ENCODE measurements around the gene COL2A1.

COL2A1 gene

DNA sequence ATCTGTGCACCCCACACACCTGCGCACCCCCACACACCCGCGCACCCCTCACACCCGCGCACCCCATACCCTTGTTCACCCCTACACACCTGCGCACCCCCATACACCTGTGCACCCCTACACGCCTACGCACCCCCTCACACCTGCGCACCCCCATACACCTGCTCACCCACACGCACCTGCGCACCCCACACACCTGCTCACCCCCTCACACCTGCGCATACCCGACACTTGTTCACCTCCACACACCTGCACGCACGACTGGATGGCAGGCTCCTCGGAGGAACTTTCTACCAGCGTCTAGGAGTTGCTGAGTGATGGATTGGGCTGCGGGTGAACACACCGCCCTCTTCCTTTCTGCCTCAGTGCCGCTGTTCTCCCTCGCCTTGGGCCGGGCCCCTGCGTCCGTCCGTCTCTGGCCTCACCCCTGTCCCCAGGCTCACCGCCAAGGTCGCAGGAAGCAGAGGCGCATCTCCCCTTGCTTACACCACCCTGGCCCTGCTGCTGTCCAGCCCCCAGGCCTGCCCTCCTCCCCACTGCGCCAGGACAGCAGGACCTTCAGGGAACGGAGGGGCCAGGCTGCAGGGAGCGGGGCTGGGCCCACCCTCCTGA is 61.6 kb downstream of the COL2A1 start:
- no peak for DNase-seq

DNA sequence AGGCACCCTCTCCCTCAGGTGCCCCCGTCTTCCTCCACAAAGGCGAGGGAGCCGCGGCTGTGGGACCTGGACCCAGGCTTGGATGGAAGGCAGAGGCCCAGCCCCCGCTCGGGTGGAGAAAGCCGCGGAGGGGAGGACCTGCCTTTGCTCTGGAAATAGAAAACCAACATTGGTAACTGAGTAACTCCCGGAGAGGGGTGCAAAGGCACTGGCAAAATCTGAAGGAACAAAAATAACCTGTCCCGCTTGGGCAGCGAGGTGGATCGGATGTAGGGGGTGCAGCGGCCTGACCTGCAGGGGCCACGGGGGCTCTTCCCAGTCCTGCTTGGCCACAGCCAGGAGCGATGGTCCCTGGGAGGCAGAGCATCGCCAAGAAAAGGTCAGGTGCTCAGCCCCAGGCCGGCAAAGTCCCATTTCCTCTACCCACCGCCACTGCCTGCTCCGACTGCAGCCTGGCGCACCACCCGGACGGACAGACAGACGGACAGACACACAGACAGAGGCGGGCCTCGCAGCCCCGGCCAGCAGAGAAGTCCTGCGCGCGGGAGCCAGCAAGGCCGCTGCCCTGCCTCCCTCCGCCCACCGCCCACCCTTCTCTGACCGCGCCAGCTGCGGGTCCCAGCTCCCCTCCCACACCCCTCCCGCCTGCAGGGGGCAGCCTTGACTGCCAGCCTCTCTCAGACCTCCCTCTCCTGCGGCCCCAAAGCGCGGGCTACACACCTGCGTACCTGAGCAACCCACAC is 62.2 kb downstream of the COL2A1 start:
- no peak for DNase-seq

DNA sequence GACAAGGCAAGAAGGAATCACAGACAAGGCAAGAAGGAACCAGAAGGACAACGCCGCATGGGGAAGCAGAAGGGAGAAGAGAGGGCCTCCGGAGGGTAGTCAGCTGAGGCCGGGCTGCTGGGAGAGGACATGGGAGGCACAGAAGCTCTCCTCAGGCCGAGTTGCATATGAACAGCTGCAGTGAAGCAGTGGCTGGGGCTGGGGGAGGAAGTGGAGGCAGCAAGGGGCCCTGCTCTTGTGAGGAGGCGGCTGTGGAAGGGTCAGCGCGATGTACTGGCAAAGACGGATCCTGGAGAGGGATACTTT is 62.8 kb downstream of the COL2A1 start:
- no peak for DNase-seq

DNA sequence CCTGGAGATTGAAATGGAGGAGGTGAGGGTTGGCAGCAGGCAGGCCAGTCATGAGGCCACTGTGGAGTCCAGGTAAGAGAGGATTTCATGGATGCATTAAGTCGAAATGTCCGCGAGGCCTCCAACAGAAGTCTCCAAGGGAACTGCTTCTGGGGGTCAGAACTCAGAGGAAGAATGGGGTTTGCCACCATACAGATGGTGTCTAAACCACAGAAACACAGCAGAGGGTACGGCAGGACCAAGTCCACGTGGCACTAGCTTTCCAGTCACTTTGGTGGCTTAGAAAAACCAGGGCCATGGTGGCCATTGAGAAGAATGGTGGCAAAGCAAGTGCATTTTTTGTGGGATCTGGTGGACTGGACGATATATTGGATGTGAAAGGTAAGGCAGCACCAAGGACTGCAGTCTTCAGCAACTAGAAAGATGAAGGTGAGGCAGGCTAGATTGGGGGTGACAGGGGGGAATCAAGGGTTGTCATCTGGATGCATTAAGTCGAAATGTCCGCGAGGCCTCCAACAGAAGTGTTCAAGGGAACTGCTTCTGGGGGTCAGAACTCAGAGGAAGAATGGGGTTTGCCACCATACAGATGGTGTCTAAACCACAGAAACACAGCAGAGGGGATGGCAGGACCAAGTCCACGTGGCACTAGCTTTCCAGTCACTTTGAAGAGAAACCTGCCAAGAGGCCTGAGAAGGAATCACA is 63.4 kb downstream of the COL2A1 start:
- no peak for DNase-seq

DNA sequence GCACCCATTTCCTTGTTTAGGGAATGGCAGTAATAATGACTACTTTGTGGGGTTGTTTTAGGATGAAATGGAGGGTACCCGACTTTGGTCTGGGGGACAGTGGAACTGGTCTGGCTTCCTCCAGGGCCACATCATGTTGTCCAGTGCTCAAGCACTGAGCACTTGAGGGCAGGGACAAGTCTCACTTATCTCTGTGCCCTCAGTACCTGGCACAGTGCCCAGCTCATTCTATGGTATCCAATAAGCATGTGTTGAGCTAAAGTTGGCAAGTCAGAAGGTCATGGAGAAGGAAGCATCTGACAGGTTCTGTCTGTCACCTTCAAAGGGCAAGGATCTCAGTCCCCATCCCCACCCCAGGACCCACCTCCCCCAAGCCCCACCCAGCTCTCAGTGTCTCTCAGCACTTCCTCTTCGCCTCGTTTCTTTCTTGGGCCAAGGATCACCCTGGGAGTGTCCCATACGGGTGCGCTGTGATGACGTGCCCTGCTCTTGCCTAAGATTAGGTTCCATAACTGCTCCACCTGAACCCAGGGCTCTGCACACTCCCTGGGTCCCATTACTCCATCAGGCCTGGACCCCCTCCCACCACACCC is 65.2 kb downstream of the COL2A1 start:
- no peak for DNase-seq

DNA sequence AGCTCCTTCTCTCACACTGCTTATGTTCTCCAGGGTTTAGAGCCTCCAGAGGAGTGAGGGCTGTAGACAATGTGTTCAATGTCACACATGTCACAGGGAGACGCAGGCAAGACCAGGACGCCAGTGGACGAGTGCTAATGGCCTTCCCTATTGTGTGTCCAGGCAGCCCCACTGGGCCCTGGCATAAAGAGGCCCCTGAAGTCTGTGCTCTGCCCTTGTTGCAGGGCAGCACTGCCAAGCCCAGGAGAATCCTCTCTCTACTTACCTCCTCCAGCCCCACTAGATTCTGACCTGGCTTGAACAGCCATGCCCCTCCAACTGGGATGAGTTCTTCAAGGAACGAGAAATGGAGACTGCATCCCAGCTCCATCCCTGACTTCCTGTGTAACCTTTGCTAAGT is 65.7 kb downstream of the COL2A1 start:
- DNase-seq: no peak

DNA sequence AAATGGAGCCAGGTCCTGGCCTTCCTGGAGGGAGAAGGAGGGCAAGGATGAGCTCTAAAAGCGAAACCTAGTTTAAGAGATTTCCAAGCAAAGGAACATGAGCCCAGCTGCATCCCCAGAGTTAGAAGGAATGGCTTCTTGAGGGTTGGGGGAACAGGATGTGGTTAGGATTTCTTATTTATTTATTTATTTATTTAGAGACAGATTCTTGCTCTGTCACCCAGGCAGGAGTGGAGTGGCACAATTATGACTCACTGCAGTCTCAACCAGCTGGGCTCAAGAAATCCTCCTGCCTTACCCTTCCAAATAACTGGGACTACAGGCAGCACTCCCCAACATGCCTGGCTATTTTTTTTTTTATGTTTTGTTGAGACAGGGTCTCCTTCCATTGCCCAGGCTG is 66.2 kb downstream of the COL2A1 start:
- no peak for DNase-seq

DNA sequence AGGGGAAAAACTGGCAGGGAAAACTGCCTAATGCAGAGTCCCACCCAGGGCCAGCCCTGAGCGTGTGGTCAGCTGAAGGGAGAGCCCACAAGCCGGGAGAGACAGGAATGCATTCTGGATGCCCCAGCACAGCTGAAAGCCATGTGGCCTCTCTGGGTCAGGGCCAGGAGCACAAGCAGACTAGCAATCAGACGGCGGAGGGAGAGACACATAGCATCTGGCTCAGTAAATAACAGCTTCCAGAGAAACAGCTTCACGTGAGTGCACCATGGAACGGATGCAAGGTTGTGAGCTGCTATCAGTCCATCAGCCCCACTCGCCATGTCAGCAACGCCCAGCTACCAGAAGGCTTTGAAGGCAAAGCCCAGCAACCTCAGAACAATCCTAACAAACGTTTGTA is 69.1 kb downstream of the COL2A1 start:
- no peak for DNase-seq

DNA sequence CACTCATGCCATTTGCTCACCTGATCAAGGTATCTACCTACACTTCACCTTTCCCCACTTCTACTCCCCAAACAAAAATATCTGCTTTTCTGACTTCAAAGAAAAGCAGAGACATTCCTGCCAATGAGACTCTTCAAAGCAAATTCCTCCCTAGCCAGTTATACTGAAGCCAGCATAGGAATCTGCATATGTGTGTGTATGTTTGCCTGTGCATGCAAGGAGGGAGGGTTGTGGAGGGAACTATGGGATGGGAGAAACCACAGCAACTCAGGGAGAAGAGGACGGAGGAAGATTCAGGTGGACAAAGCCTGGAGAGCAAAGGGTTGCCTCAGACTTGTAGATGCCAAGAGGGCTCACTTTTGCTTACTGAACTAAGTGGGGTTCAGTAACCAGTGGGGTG is 73.1 kb downstream of the COL2A1 start:
- DNase-seq: no peak

DNA sequence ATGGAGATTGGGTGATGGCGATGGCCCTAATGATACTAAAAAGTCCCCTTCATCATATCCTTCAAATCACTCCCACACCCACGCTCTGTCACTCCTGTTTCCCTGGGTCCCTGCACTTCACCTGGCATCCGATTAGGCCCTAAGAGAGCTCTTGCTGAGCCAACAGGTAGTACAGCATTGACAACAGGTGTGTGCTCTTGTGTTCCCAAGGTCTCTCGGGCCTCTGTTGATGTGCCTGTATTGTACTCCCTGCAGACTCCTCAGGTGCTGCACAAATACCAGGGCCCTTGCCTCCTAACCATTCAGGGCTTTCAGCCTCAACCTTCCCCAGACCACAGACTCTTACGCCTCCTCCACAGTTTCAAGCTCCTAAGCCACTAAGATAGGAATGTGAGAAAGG is 73.6 kb downstream of the COL2A1 start:
- no peak for DNase-seq

DNA sequence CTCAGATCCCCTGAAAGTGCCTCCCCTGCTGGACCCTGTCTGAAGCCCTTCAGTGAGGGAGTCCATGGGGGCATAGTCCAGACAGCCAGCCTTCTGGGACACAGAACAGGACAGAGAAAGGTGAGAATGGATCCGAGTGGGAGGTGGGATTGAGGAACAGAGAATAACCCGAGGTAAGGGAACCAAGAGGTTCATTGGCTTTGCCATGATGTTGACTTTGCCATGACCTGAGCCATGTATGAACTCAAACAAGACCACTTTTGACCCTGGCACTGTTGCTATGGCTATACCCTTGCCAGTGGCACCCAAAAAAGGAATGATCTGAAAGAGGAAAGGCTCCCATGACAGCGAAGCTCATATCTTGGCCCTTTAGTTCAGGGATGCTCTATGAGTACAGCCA is 76.9 kb downstream of the COL2A1 start:
- no peak for DNase-seq

All from NCI-H345 (cell line).